Measurements from ENCODE around the gene CYP20A1.
"Not testable (repeated sequence)": the region's sequence is repeated elsewhere in the genome, so short reads cannot be mapped to it uniquely, and the experiment has no call there.

The CYP20A1 gene

GRCh38 chr2:203246646-203247045, 7.8 kb downstream of the CYP20A1 start:
- DNase-seq (ENCODE audit: low spot score), result no peak
- H3K27ac ChIP-seq, result no peak overlapping the region
- no peak overlapping the region for H3K4me3 ChIP-seq
- no peak for TF ChIP-seq CTCF (IDR thresholded peaks at IDR 0.05)

- no peak overlapping the region for H3K27ac ChIP-seq
- H3K4me3 ChIP-seq, result no peak overlapping the region
- TF ChIP-seq CTCF (IDR thresholded peaks at IDR 0.05), result no peak
- no peak for DNase-seq (ENCODE audit: low spot score)
Measured at GRCh38 chr2:203252818-203253217, 14.0 kb downstream of the CYP20A1 start.

DNA sequence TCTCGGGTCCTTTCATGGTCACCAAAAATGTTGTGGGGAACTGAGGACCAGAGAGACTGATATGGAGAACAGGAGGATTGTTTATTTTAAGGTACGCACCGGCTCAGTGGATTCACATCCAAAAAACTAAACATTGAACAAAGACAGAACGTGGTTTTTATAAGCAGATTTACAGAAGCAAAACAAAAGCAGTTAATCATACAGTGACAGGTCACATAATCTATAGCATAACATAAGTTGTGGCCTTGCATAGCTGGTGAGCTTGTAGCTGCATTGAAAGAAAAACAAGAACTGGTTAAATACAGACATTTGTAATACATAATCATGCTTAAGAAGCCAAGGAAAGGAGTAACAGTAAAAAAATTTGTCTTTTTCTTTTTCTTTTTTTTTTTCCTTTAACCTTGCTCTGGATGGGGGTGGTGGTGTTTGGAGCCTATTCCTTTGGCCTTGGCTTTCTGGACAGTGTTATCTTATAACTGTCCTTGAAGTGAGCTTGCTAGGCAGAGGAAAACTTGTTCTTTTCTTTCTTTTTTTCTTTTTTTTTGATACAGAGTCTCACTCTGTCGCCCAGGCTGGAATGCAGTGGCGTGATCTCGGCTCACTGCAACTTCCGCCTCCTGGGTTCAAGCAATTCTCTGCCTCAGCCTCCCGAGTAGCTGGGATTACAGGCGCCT, 14.7 kb downstream of the CYP20A1 start:
- not testable (repeated sequence) for H3K4me3 ChIP-seq; DNase-seq (ENCODE audit: low spot score); H3K27ac ChIP-seq

DNA sequence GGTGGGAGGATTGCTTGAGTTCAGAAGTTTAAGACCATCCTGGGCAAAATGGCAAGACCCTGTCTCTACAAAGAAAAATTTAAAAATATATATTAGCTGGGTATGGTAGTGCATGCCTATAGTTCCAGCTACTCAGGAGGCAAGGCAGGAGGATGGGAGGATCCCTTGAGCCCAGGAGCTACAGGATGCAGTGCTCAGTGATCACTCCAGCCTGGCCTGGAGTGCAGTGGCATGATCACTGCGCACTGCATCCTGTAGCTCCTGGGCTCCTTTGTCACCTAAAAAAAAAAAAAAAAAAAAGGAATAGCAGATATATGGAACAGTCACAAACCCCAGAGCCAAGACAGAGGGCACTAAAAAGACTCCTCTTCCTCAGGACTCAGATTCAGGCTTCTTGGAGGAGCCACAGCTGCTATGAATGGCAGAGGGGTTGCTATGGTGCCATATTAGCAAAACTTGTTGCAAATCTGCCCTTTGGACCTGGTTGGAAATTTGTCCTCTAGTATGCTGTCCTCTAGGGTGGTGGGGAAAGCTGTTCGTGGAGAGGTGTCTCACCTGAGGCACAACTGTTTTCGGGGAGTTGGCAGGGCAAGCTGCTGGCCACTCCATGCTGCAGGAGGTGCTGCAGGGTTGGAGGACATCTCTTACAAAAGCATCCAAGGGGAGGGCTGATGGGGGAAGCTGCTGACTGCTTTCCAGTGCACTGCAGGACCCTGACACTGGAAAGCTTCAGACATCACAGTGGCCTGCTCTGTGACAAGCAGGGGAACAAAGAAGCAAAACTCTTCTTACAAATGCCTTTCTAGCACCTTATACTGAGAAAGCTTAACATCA, 22.7 kb downstream of the CYP20A1 start:
- Histone ChIP-seq H3K4me3 (no peak overlapping the region), H3K27ac (no peak overlapping the region)
- no peak for TF ChIP-seq CTCF (IDR thresholded peaks at IDR 0.05)
- no peak for DNase-seq (ENCODE audit: low spot score)

DNA sequence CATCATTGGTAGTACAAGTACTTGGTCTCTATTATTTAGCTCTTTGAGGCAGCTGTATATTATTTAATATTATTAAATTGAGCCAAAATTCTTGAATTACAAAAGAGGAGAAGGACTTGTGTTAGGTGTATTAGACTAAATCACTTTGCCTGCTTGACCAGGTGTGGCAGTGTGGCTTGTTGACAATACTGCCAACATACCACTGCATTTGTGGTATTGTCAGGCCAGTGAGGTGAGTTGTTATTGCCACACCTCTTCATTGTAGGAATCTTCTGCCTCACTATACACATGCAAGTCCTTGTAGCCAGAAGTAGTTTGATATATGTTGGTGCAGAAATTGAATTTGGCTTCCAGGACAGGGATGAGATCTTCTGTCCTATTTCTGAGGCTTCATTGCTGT, 40.5 kb downstream of the CYP20A1 start:
- DNase-seq (ENCODE audit: low spot score), result no peak
- TF ChIP-seq CTCF (IDR thresholded peaks at IDR 0.05), result no peak
- H3K27ac ChIP-seq, result no peak overlapping the region

GRCh38 chr2:203280428-203281064, 41.7 kb downstream of the CYP20A1 start:
- TF ChIP-seq CTCF (IDR thresholded peaks at IDR 0.05), result no peak
- H3K4me3 ChIP-seq, result no peak overlapping the region
- no peak for DNase-seq (ENCODE audit: low spot score)
- H3K27ac ChIP-seq, result no peak overlapping the region

More for the DNA sequence above, 40.5 kb downstream of the CYP20A1 start:
- no peak overlapping the region for H3K4me3 ChIP-seq

GRCh38 chr2:203282101-203282500, 43.3 kb downstream of the CYP20A1 start:
- Histone ChIP-seq H3K4me3 (no peak overlapping the region), H3K27ac (no peak overlapping the region)
- no peak for DNase-seq (ENCODE audit: low spot score)
- no peak for TF ChIP-seq CTCF (IDR thresholded peaks at IDR 0.05)
